ENCODE results near the gene STRN. TPM values are rescaled to one million over a fixed set of nuclear protein-coding genes. Genes with fewer than 3 reads are reported as not detected.
A peak's percentile ranks its signal among the peaks of the same experiment; 100 is the strongest.

STRN gene
- total RNA-seq, 1 experiment from 2014 or later, result 37.4 TPM

- ATAC-seq, result no peak
- CTCF ChIA-PET, result no interaction called here
- DNase-seq (ENCODE audit: low read depth, low spot score), result no peak
- Histone ChIP-seq H3K27me3 (ENCODE audit: control insufficient read depth, insufficient read depth, low read length) (no peaks in the 10 kb centered on the region), H3K4me1 (ENCODE audit: control insufficient read depth, insufficient read depth, low read length) (no peaks in the 10 kb centered on the region), H3K4me3 (ENCODE audit: low read depth in 2 of 2, low read length in 2 of 2) (no peak overlapping the region), H3K27ac (ENCODE audit: low read length) (no peak overlapping the region), H3K9me3 (ENCODE audit: control insufficient read depth, insufficient read depth, low read depth, low read length) (no peaks in the 10 kb centered on the region), H3K36me3 (ENCODE audit: control insufficient read depth, insufficient read depth, low read length) (peaks cover 18% of the 10 kb centered on the region)
- intact Hi-C loops (cut with micrococcal nuclease; ENCODE audit: unreplicated experiment), result no loop called here
- POLR2A ChIA-PET, result interaction anchor here (0.6 kb wide), 1 partner anchor 54 kb away, joined by 10 read pairs; no protein-coding TSS in a partner anchor
- no peak for TF ChIP-seq TCF7L2 (IDR thresholded peaks at IDR 0.05; ENCODE audit: low read depth, low read length)
- TF ChIP-seq SIN3A (IDR thresholded peaks at IDR 0.05; ENCODE audit: borderline replicate concordance, insufficient read depth, low read depth, low read length), result no peak
- no peak for TF ChIP-seq POLR2AphosphoS5 (IDR thresholded peaks at IDR 0.05; ENCODE audit: low read depth, low read length)
- no peak for TF ChIP-seq REST (IDR thresholded peaks at IDR 0.05; ENCODE audit: insufficient read depth in 1 of 2, low read depth in 2 of 2, low read length in 1 of 2)
- TF ChIP-seq, protein P1, sequence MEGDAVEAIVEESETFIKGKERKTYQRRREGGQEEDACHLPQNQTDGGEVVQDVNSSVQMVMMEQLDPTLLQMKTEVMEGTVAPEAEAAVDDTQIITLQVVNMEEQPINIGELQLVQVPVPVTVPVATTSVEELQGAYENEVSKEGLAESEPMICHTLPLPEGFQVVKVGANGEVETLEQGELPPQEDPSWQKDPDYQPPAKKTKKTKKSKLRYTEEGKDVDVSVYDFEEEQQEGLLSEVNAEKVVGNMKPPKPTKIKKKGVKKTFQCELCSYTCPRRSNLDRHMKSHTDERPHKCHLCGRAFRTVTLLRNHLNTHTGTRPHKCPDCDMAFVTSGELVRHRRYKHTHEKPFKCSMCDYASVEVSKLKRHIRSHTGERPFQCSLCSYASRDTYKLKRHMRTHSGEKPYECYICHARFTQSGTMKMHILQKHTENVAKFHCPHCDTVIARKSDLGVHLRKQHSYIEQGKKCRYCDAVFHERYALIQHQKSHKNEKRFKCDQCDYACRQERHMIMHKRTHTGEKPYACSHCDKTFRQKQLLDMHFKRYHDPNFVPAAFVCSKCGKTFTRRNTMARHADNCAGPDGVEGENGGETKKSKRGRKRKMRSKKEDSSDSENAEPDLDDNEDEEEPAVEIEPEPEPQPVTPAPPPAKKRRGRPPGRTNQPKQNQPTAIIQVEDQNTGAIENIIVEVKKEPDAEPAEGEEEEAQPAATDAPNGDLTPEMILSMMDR (IDR thresholded peaks at IDR 0.05), result no peak
- in situ Hi-C loops (cut with HindIII; ENCODE audit: low pct_unique_long_range_greater_than_20kb, low sequenced_read_pairs), result no loop called here
- no TSS peak for BruUV-seq (replicated peaks)
Measured at GRCh38 chr2:37011130-37011529, 44.8 kb upstream of the STRN start.

DNA sequence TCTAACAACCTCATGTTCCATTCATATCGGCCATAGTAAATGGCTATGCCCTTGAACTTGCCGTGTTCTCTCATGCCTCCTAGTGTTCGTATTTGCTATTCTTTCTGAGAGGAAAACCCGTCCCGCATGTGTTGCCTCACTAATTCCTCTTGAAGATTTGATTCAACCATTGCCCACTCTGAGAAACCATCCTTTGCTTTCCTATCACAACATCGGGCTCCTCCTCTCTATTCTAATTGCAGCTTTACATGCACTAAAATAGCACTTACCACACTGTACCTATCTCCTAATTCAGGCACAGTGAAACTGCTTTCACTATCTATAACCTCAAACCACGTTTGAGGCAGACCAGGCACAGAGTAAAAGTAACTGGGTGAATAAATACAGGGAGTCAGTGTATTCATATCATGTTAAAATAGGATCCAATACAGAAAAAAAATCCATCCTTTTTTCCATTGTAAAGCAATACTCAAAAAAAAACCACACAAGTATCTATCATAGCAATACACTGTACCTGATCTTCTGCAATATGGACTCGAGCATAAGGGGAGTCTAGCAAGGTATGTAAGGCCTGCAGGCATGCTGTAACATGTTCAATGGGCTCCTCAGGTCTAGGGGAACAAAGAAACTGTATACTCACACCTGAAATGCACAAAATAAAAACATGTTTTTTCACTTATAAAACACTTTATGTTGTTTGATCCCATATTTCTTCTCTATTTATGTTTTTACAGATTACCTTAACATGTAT lies 39.0 kb upstream of the STRN start:
- Histone ChIP-seq H3K4me3 (ENCODE audit: low read depth in 2 of 2, low read length in 2 of 2) (no peak overlapping the region), H3K9me3 (ENCODE audit: control insufficient read depth, insufficient read depth, low read depth, low read length) (no peaks in the 10 kb centered on the region), H3K4me1 (ENCODE audit: control insufficient read depth, insufficient read depth, low read length) (no peaks in the 10 kb centered on the region), H3K36me3 (ENCODE audit: control insufficient read depth, insufficient read depth, low read length) (peaks cover 7% of the 10 kb centered on the region), H3K27me3 (ENCODE audit: control insufficient read depth, insufficient read depth, low read length) (no peaks in the 10 kb centered on the region), H3K27ac (ENCODE audit: low read length) (no peak overlapping the region)
- DNase-seq (ENCODE audit: low read depth, low spot score) (peak; percentile 20), ATAC-seq (peak; percentile 91)
- ChIA-PET CTCF (no interaction called here), POLR2A (no interaction called here)
- in situ Hi-C loops (cut with HindIII; ENCODE audit: low pct_unique_long_range_greater_than_20kb, low sequenced_read_pairs) (no loop called here), intact Hi-C loops (cut with micrococcal nuclease; ENCODE audit: unreplicated experiment) (loop anchor here (5.0 kb wide), 1 partner anchor 223 kb away; no protein-coding TSS in a partner anchor)
- BruUV-seq (replicated peaks), result no TSS peak
- no peak for TF ChIP-seq REST (IDR thresholded peaks at IDR 0.05; ENCODE audit: insufficient read depth in 1 of 2, low read depth in 2 of 2, low read length in 1 of 2)
- TF ChIP-seq, protein P1 (IDR thresholded peaks at IDR 0.05), result peak; percentile 84
